Measurements from ENCODE around the gene LRCH1.
"Not testable (repeated sequence)": the region's sequence is repeated elsewhere in the genome, so short reads cannot be mapped to it uniquely, and the experiment has no call there.

The LRCH1 gene

GRCh38 chr13:46552889-46553520, at the start of gene LRCH1:
TSS of gene LRCH1 (plus strand) at chr13:46553170. CDS start at chr13:46553397, 227 bp downstream.
- peak; percentile 42 to 87 for DNase-seq

GRCh38 chr13:46504036-46504435, 48.9 kb upstream of the LRCH1 start:
- DNase-seq: no peak

- DNase-seq: no peak
Measured at GRCh38 chr13:46507981-46508380, 45.0 kb upstream of the LRCH1 start.

- no peak for DNase-seq
Measured at GRCh38 chr13:46509981-46510380, 43.0 kb upstream of the LRCH1 start.

GRCh38 chr13:46515803-46516202, 37.2 kb upstream of the LRCH1 start:
- DNase-seq: no peak

GRCh38 chr13:46516599-46517338, 36.2 kb upstream of the LRCH1 start:
- DNase-seq: peak; percentile 36 to 70

GRCh38 chr13:46517748-46518147, 35.2 kb upstream of the LRCH1 start:
- not testable (repeated sequence) for DNase-seq

GRCh38 chr13:46519182-46519581, 33.8 kb upstream of the LRCH1 start:
- no peak for DNase-seq

GRCh38 chr13:46520166-46520565, 32.8 kb upstream of the LRCH1 start:
- no peak for DNase-seq

- no peak for DNase-seq
Measured at GRCh38 chr13:46521486-46521885, 31.5 kb upstream of the LRCH1 start.

- DNase-seq: peak; percentile 42 to 66
Measured at GRCh38 chr13:46521921-46522747, 30.8 kb upstream of the LRCH1 start.

- no peak for DNase-seq
Measured at GRCh38 chr13:46522748-46523030, 30.3 kb upstream of the LRCH1 start.

GRCh38 chr13:46523972-46524752, 28.8 kb upstream of the LRCH1 start:
- DNase-seq: no peak

GRCh38 chr13:46526100-46526735, 26.8 kb upstream of the LRCH1 start:
- no peak for DNase-seq

GRCh38 chr13:46526740-46527139, 26.2 kb upstream of the LRCH1 start:
- no peak for DNase-seq

GRCh38 chr13:46527237-46527636, 25.7 kb upstream of the LRCH1 start:
- no peak for DNase-seq

- no peak for DNase-seq
Measured at GRCh38 chr13:46529216-46529919, 23.6 kb upstream of the LRCH1 start.

- DNase-seq: no peak
Measured at GRCh38 chr13:46530084-46530935, 22.7 kb upstream of the LRCH1 start.

GRCh38 chr13:46531953-46532352, 21.0 kb upstream of the LRCH1 start:
- DNase-seq: no peak

- no peak for DNase-seq
Measured at GRCh38 chr13:46535002-46535401, 18.0 kb upstream of the LRCH1 start.

- no peak for DNase-seq
Measured at GRCh38 chr13:46535825-46536224, 17.1 kb upstream of the LRCH1 start.
